NCI-H2029 (cell line): ENCODE data around the gene CECR2.
"Not testable (repeated sequence)": the region's sequence is repeated elsewhere in the genome, so short reads cannot be mapped to it uniquely, and the experiment has no call there.

ENCODE experiments used
- DNase-seq: peaks from one replicate; lab custom pipeline; 2025; lab: John Stamatoyannopoulos, UW

CECR2 gene

DNA sequence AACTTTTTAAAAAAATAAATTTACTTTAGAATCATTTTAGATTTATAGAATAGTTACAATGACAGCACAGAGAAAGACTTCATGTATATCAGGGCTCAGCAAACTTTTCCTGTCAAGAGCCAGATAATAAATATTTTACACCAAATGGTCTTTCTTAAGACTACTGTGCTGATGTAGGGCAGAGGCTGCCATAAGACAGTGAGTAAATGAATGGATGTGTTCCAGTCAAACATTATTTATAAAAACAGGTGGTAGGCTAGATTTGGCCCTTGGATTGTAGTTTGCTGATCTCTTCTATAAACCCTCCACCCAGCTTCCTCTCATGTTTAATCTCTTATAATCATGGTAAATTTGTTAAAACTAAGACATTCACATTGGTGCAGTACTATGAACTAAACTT lies 33.0 kb downstream of the CECR2 start:
- no peak for DNase-seq

DNA sequence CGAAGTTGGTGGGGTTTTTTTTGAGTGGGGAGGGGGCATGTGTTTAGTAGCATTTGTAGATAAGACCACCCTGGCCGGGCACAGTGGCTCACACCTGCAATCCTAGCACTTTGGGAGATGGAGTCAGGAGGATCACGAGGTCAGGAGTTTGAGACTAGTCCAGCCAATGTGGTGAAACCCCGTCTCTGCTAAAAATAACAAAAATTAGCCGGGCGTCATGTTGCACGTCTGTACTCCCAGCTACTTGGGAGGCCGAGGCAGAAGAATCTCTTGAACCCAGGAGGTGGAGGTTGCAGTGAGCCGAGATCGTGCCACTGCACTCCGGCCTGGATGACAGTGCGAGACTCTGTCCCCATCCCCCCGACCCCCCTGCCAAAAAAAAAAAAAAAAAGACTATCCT lies 34.6 kb downstream of the CECR2 start:
- no peak for DNase-seq

DNA sequence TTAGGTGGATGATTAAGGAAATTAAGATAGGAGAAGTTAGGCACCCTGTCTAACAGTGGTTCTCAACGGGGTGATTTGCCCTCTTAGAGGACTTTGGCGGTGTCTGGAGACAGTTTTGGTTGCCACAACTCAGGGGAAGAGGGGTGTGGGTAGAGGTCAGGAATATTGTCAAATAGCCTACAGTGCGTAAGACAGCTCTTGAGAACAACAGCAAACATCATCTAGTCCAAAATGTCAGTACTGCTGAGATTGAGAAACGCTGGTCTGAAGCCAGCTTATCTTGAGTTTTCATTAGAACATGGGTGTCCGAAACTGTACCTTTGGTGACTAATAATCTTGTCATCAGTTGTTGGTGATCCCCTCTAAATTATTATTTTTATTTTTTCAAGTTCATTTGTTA lies 38.4 kb downstream of the CECR2 start:
- no peak for DNase-seq

DNA sequence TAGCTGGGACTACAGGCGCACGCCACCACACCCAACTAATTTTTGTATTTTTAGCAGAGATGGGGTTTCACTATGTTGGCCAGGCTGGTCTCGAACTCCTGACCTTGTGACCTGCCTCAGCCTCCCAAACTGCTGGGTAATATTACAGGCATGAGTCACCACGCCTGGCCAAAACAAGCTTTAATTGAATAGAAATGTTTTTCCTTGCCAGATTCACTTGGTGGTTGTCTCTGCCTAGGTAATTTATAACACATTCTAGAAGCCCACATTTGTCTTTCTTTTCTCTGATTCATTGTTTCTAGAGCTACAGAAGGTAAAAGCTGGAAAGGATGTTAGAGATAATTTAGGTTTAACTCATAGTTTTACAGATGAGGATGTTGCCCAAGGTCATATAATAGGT lies 41.3 kb downstream of the CECR2 start:
- no peak for DNase-seq

DNA sequence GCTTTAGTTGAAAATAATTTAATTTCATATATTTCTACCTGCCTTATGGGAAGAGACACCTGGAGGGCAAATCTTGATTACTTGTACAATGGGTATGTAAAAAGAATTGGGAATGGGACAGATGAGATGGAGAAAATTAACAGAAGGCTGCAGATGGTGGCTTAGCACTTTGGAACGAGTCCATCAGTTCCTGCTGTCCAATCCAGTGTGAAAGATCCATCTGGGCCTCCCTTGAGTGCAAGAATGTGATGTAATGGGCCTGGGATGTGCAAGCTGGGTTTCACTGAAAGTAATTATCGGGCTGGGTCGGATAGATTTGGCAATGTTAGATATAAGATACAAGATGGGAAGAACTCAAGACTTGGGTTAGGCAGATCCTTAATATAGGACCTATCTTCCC lies 42.0 kb downstream of the CECR2 start:
- DNase-seq: no peak

DNA sequence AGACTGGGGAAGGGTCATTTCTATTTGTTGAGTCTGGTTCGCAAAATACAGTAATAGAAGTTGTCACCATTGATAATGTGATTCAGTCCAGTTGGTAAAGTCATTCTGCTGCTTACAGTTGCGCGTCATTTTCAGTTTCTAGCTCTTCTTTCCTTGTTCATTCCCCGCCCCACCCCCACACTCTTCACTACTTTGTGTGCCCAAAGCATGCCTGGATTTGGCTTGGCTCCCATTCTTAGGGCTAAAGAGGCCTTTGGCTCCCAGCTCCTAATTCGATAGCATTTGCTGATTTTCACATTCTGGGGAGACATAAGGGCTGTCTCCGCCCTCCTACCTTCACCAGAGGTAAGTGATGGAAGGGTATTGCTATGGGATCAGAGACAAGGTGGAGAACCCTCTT lies 43.0 kb downstream of the CECR2 start:
- peak; percentile 91 for DNase-seq

DNA sequence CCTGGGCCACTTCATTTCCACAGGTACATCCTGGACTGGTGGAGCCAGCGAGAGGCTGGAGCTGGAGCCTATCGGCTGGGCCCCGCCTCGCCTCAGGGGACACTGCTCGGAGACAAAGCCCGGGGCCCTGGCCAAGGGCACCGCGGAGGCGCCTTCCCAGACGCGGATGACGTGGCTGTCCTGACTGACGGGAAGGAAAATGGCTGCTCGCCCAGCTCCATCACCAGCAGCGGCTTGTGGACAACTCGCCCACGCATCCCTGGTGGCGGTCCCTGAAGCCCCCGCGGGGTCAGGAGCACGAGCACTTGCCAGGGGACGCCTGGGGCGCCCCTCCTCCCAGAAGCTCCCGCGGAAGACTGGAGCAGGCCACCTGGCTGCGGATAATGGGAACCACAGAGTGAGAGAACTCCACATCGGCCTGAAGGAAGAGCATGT lies 49.6 kb downstream of the CECR2 start:
- DNase-seq: no peak

DNA sequence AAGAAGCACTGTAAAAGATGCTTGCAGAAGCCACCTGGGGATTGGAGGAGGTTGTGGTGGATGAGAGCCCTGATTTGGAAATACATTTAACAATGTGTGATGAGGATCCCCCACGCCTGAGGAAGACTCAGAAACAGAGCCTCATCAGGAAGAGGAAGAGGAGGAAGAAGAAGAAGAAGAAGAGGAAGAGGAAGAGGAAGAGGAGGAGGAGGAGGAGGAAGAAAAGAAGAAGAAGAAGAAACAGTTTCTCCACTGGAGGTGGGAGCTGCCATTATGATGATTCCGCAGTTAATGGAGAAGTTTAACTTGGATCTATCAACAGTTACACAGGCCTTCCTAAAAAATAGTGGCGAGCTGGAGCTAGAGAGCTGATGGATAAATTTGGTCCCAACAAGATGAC lies 50.1 kb downstream of the CECR2 start:
- DNase-seq: no peak

DNA sequence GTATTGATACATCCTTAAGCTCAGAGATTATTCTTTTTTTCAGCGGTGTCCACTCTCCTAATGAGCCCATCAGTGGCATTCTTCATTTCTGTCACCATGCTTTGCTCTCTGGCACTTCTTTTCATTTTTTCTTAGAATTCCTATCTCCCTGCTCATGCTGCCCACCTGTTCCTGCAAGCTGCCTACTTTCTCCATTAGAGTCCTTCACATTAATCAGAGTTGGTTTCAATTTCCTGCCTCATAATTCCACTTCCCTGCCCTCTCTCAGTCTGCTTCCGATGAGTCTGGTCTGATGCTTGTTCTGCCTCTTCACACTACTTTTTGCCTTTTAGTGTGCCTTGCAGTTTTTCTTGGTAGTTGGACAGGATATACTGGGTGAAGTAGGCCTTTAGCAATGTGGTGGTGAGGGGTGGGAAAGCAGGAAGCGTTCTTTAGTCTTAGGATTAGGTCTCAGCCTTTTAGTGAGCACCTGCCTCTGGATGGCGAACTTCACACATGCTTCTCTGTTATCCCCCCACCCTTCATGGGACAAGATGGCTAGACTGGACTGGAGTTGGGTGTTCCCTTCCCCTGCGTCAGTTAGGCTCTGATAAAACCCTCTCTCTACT lies 53.6 kb downstream of the CECR2 start:
- no peak for DNase-seq

DNA sequence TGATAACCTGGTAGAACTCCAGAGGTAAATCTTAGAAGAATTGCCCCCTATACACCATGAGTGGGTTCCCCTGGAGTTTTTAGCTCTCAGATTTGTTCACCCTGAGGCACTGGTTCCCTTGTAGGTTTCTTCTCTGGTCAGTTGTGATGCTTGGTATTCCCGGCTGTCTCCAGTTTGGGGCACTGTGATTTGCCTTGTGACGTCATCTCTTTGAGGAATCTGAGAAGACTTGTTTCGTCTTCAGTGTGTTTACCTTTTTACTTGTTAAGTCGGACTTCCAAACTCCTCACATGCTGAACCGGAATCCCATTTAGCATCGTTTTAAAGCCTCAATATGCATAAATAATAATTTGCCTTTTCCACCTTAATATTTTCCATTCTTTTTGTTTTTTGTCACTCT lies 54.4 kb downstream of the CECR2 start:
- DNase-seq: no peak

DNA sequence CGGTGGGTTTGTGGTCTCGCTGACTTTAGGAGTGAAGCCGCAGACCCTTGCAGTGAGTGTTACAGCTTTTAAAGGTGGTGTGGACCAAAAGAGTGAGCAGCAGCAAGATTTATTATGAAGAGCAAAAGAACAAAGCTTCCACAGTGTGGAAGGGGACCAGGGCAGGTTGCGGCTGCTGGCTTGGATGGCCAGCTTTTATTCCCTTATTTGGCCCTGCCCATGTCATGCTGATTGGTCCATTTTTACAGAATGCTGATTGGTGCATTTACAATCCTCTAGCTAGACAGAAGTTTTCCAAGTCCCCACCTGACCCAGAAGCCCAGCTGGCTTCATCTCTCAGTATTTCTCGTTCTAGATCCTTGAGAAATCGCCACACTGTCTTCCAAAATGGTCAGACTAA lies 58.3 kb downstream of the CECR2 start:
- DNase-seq: not testable (repeated sequence)

DNA sequence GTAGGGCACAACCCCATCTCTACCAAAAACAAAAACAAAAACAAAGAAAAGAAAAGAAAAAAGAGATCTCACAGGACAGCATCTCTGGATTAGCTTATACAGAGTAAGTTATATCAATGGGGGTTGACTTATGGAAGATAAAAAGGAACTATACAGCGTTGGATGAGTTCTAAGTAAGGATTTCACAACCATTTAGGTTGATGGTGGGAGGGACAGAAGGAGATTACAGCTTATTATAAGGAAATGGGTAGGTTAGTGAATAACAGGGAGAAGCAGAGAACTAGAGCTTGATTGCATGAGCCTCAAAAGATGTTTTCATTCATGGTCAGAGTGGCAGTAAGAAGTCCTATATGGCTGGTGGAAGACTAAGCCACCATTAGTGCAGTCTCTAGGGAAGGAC lies 60.3 kb downstream of the CECR2 start:
- no peak for DNase-seq

DNA sequence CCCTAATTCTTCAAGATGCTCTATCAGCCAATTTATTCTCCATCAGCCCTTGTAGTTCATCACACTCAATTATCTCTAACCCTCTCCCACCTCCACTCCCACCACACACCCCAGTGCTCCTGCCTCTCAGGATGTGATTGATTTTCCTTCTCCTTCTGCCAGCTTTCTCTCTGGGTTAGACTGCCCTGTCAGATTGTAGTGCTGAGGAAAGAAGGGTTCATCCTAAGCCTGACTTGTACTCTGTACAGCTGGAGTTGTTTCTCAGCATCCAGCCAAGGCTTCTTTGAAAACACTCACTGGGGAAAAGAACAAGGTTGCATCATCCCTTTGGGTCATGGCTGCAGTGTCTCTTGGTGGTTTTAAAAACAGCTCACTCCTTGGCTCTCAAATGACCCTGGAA lies 61.2 kb downstream of the CECR2 start:
- DNase-seq: no peak

DNA sequence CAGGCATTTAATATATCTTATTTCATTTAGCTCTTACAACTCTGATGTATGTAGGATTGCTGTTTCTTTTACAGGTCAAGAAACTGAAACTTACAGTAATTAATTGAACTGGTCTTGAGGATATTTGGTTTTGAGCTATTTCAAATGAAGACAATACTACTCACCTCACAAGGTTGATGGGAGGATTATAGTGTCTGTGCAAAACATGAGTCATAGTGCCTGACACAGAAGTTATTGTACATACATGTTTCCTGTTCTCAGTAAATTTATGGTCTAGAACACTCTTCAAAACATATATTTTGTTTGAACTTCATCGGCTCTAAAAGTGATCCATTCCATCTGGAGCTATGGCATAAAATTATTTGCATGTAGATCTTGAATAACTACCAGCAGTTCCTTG lies 61.9 kb downstream of the CECR2 start:
- no peak for DNase-seq

DNA sequence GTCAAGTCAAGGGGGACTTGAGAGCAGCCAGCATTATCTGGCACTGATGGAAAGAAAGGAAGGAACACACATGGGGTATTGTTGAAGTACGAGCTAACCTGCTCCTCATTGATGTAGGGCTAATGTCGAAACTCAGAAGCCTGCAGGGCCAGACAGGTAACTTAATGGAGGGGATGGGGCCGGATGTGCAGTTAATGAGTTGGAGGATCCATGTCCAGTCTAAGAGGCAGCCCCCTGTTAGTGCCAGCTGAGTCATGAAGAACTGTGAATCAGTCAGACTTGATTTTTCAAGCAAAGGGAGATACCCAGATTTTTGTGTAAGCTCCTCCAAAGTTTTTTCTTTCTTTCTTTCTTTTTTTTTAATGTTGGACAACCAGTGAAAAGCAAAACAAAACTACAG lies 65.6 kb downstream of the CECR2 start:
- no peak for DNase-seq

DNA sequence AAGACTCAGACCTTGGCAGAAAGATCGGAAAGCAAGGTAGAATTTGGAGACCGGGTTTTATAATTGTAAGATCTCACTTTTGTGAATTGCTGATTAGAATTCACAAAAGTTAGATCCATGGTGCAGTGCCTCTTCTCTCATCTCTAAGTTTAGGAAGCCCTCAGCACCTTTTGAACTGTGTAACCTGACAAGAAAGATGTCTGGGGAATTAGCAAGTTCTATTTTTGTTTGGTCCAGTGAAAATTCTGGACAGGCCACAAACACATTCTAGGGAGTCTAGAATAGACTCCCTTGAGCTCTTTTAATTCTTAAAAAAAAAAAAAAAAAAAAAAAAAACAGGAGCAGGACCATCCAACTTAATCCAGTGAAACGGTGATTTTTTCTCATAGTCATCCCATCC lies 66.1 kb downstream of the CECR2 start:
- DNase-seq: no peak

DNA sequence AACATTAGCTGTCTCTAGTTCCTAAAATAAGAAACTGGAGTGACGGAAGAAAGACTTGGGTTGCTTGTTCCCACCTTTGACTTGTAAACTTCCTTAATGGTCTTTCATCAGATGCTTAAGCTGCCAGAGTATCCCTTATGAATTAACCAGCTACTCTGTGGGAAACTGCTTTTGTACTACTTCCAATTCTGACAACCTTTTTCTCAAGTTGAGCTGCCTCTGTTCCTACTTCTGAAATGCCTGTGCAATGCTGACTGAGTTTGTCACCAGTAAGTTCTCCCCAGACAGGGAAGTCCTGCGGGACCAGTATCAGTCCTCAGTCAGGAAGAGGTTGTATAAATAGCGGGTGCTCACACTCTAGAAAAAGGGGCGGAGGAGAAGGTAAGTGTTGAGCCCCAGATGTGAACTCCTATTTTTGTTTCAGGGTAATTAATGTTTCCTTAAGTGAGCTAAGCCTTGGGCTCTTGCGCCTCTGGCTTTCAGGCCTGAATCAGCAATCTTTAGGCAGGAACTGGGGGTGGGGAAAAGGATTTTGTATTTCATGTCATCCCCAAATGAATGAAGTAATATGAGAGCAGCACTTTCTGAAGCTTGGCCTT lies 67.2 kb downstream of the CECR2 start:
- DNase-seq: no peak

DNA sequence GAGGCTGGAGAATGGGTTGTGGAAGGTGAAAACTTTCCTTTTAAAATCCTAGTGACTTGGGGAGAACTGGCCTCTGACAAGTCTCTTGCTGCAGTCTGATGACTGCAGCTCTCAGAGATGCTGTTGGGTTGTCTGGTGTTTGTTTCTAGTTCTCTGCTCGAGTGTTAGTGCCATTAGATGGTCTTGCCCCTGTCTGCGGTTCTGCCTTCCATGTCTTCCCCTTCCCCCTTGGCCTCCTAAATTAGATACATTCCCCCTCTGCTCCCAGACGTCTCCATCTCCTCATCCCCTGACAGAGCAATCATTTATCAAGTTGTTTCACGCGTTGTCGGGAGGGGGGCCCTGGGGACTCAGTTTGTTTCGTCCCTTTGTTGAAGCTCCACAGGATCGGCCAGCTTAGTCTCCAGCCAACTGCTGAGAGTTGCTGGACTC lies 67.7 kb downstream of the CECR2 start:
- no peak for DNase-seq

DNA sequence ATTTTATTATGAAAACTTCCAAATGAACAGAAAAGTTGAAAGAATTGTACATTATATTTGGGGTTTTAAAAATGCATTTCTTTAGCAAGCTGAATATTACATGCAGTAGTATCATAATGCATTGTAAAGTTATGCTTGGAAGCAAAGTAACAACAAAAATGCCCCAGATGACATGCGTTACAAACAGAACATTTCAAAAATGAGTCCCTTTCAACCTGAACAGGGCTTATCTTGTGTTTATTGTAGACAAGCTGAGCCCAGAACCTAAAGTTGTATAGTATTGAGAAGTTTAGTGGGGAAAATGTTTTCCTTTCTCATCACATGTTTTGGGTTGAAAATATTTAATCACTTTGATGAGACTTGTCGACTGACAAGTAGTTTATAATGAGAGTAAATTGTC lies 68.8 kb downstream of the CECR2 start:
- DNase-seq: no peak

DNA sequence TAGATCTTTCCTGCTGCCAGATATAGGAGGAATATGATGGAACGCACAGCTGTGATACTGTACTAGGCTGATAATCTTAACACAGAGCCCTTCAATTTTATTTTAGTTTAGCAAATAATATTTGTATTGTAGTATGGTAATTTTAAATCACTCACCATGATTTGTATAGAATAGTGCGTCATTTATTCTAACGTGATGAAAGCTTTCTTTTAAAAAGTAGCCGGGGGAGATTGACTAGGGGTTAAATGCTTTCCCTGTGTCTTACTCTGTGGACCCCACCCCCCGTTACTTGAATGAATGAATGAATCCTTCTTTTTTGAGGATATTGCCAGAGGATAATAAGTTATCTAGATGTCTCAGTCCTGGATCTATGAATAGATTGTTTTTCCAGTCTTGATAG lies 72.1 kb downstream of the CECR2 start:
- DNase-seq: no peak

DNA sequence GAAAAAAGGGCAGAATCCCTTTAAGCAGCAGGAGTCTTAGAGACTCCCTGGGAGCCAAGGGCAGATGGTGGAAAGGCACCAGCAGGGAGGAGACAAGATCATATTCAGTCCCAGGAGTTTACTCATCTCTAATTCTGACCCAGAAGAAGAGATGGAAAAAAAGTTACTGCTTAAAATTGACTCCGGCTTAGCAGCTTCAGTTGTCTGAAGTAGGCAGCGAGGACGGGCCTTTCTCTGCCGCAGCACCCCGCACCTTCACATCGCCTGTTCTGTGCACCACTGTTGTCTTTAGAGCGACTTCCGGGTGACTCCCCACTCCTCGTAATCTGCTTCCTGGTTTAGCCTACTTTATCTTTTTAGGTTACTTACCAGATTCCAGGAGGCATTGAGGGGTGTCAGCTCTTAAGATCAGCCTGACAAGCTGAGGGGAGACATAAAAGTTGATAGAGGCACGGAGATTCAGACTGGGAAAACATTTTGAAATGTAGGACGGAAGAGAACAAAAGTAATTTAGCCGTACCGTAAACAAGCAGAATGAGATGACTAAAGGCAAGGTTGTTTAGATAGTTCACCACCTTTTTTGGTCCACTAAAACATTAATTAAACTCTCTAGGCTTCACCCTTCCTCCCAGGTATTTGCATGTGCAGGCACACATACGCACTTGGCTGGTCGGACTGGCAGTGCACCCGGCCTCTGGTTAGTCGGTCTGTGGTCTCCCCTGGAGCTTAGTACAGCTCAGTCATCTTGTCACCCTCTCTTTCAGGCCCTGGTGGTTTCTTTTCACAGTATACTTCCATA lies 74.3 kb downstream of the CECR2 start:
- DNase-seq: no peak

DNA sequence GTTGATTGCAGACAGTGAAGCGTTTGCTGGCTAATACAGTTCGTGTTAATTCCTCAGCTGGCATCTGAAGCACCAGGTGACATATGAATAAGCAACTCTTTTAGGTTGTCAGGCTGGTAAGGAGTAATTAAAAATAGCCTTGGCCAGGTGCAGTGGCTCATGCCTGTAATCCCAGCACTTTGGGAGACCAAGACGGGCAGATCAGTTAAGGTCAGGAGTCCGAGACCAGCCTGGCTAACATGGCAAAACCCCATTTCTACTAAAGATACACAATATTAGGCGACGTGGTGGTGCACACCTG lies 74.9 kb downstream of the CECR2 start:
- DNase-seq: no peak

DNA sequence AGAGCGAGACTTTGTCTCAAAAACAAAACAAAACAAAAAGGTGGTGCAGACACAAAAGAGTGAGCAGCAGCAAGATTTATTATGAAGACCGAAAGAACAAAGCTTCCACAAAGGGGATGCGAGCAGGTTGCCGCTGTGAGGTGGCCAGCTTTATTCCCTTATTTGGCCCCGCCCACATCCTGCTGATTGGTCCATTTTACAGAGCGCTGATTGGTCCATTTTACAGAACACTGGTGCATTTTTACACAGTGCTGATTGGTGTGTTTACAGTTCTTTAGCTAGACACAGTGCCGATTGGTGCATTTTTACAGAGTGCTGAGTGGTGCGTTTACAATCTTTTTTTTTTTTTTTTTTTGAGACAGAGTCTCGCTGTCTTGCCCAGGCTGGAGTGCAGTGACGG lies 77.4 kb downstream of the CECR2 start:
- DNase-seq: no peak

DNA sequence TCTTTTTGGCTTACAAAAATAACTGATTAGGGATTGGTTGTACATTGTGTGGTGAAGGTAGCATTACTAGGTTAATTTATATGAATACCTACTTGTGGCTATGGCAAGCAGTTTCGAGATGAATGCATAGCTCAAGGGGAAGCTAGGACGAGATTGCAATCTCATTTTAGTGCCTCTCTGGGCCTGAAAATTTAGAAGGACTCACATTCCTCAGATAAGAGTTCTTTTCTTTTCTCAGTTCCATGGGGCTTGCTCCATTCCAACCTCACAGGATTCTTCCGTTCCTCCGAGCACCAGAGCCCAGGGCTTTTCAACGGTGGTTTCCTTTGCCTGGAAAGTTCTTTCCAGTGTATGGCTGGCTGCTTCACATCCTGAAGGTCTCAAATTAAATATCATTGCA lies 82.1 kb downstream of the CECR2 start:
- no peak for DNase-seq
